ENCODE results near the gene PPP4R4. TPM values are rescaled to one million over a fixed set of nuclear protein-coding genes. Genes with fewer than 3 reads are reported as not detected.

Gene PPP4R4
- total RNA-seq, 1 donor from 2014 or later, result not detected

GRCh38 chr14:94284221-94284620 is 110.1 kb downstream of the PPP4R4 start:
- Mint-ChIP-seq H3K27ac (ENCODE audit: unreplicated experiment) (no peak overlapping the region), H3K4me3 (ENCODE audit: unreplicated experiment) (no peak overlapping the region), H3K4me1 (ENCODE audit: unreplicated experiment) (no peaks in the 10 kb centered on the region), H3K27me3 (ENCODE audit: unreplicated experiment) (no peaks in the 10 kb centered on the region), H3K36me3 (ENCODE audit: unreplicated experiment) (no peaks in the 10 kb centered on the region), H3K9me3 (ENCODE audit: unreplicated experiment) (peaks cover 5% of the 10 kb centered on the region)
- no peak for TF ChIP-seq CTCF (IDR thresholded peaks at IDR 0.05)
- DNase-seq (ENCODE audit: extremely low spot score, unreplicated experiment), result no peak

GRCh38 chr14:94285158-94285557 is 111.0 kb downstream of the PPP4R4 start:
- no peaks in the 10 kb centered on the region for H3K27me3 Mint-ChIP-seq (ENCODE audit: unreplicated experiment)
- no peak overlapping the region for H3K27ac Mint-ChIP-seq (ENCODE audit: unreplicated experiment)
- no peak for TF ChIP-seq CTCF (IDR thresholded peaks at IDR 0.05)
- H3K4me3 Mint-ChIP-seq (ENCODE audit: unreplicated experiment), result no peak overlapping the region
- no peaks in the 10 kb centered on the region for H3K36me3 Mint-ChIP-seq (ENCODE audit: unreplicated experiment)
- H3K9me3 Mint-ChIP-seq (ENCODE audit: unreplicated experiment), result peaks cover 5% of the 10 kb centered on the region
- H3K4me1 Mint-ChIP-seq (ENCODE audit: unreplicated experiment), result no peaks in the 10 kb centered on the region
- DNase-seq (ENCODE audit: extremely low spot score, unreplicated experiment), result no peak

GRCh38 chr14:94288610-94289465 is 114.7 kb downstream of the PPP4R4 start:
- no peak for DNase-seq (ENCODE audit: extremely low spot score, unreplicated experiment)
- H3K27me3 Mint-ChIP-seq (ENCODE audit: unreplicated experiment), result no peaks in the 10 kb centered on the region
- H3K27ac Mint-ChIP-seq (ENCODE audit: unreplicated experiment), result no peak overlapping the region
- no peaks in the 10 kb centered on the region for H3K4me1 Mint-ChIP-seq (ENCODE audit: unreplicated experiment)
- no peak overlapping the region for H3K4me3 Mint-ChIP-seq (ENCODE audit: unreplicated experiment)
- no peak for TF ChIP-seq CTCF (IDR thresholded peaks at IDR 0.05)
- no peaks in the 10 kb centered on the region for H3K36me3 Mint-ChIP-seq (ENCODE audit: unreplicated experiment)
- H3K9me3 Mint-ChIP-seq (ENCODE audit: unreplicated experiment), result peaks cover 5% of the 10 kb centered on the region

- H3K9me3 Mint-ChIP-seq (ENCODE audit: unreplicated experiment), result peaks cover 5% of the 10 kb centered on the region
- H3K36me3 Mint-ChIP-seq (ENCODE audit: unreplicated experiment), result no peaks in the 10 kb centered on the region
- no peak for TF ChIP-seq CTCF (IDR thresholded peaks at IDR 0.05)
- no peak overlapping the region for H3K4me3 Mint-ChIP-seq (ENCODE audit: unreplicated experiment)
- no peak overlapping the region for H3K27ac Mint-ChIP-seq (ENCODE audit: unreplicated experiment)
- no peaks in the 10 kb centered on the region for H3K27me3 Mint-ChIP-seq (ENCODE audit: unreplicated experiment)
- no peaks in the 10 kb centered on the region for H3K4me1 Mint-ChIP-seq (ENCODE audit: unreplicated experiment)
- no peak for DNase-seq (ENCODE audit: extremely low spot score, unreplicated experiment)
Measured at GRCh38 chr14:94290197-94290596, 116.1 kb downstream of the PPP4R4 start.

- H3K4me1 Mint-ChIP-seq (ENCODE audit: unreplicated experiment), result no peaks in the 10 kb centered on the region
- H3K9me3 Mint-ChIP-seq (ENCODE audit: unreplicated experiment), result peaks cover 6% of the 10 kb centered on the region
- no peaks in the 10 kb centered on the region for H3K27me3 Mint-ChIP-seq (ENCODE audit: unreplicated experiment)
- H3K27ac Mint-ChIP-seq (ENCODE audit: unreplicated experiment), result no peak overlapping the region
- H3K36me3 Mint-ChIP-seq (ENCODE audit: unreplicated experiment), result no peaks in the 10 kb centered on the region
- no peak overlapping the region for H3K4me3 Mint-ChIP-seq (ENCODE audit: unreplicated experiment)
- no peak for DNase-seq (ENCODE audit: extremely low spot score, unreplicated experiment)
- TF ChIP-seq CTCF (IDR thresholded peaks at IDR 0.05), result no peak
Measured at GRCh38 chr14:94291159-94291905, 117.2 kb downstream of the PPP4R4 start.
